OCI-LY1 (cell line): ENCODE data around the gene CACNA2D1.

Experiments used
- H2AFZ ChIP-seq: fragments of 200-600 bp; sonication (generic), shearing (Covaris generic); 2 replicates; pipeline ENCODE4 v1.6.0; 2014; ENCODE audit warnings: antibody characterized with exemption, mild to moderate bottlenecking, low read length
- H3F3A ChIP-seq: fragments of 200-600 bp; sonication (generic), shearing (Covaris generic); 2 replicates; pipeline ENCODE4 v1.6.0; 2014; ENCODE audit warnings: mild to moderate bottlenecking, antibody characterized with exemption, low read length, moderate library complexity; ENCODE audit not compliant: insufficient read depth
- H3K27ac ChIP-seq: fragments of 200-600 bp; sonication (generic); 2 replicates; pipeline ENCODE4 v1.5.1; 2014; ENCODE audit warnings: low read length, mixed run types, mild to moderate bottlenecking, low read depth; ENCODE audit not compliant: poor library complexity, severe bottlenecking
- H3K27me3 ChIP-seq: fragments of 200-600 bp; sonication (generic); 2 replicates; pipeline ENCODE4 v1.6.0; 2014; ENCODE audit warnings: antibody characterized with exemption, mild to moderate bottlenecking, low read length, moderate library complexity; ENCODE audit not compliant: insufficient read depth
- H3K36me3 ChIP-seq: fragments of 200-600 bp; sonication (generic); 2 replicates; pipeline ENCODE4 v1.6.1; 2014; ENCODE audit warnings: mild to moderate bottlenecking, antibody characterized with exemption, low read length, moderate library complexity, mixed read lengths; ENCODE audit not compliant: insufficient read depth
- H3K4me1 ChIP-seq: fragments of 200-600 bp; sonication (generic); 2 replicates; pipeline ENCODE4 v1.5.1; 2014; ENCODE audit warnings: mild to moderate bottlenecking, low read length, moderate library complexity; ENCODE audit not compliant: insufficient read depth, severe bottlenecking
- H3K4me2 ChIP-seq: fragments of 200-600 bp; sonication (generic), shearing (Covaris generic); 2 replicates; pipeline ENCODE4 v1.6.1; 2014; ENCODE audit warnings: low read length
- H3K4me3 ChIP-seq: fragments of 200-600 bp; sonication (generic); 2 replicates; pipeline ENCODE4 v1.5.1; 2014; ENCODE audit warnings: low read length, low read depth, mild to moderate bottlenecking, mixed read lengths; ENCODE audit not compliant: poor library complexity, severe bottlenecking
- H3K79me2 ChIP-seq: fragments of 200-600 bp; shearing (Covaris generic); 2 replicates; pipeline ENCODE4 v1.6.1; 2016; ENCODE audit warnings: mixed run types, low read length, mixed read lengths; ENCODE audit not compliant: insufficient read depth
- H3K9ac ChIP-seq: fragments of 200-600 bp; sonication (generic), shearing (Covaris generic); 2 replicates; pipeline ENCODE4 v1.6.1; 2014; ENCODE audit warnings: mild to moderate bottlenecking, low read length, mixed read lengths
- H3K9me2 ChIP-seq: fragments of 200-600 bp; sonication (generic), shearing (Covaris generic); 2 replicates; pipeline ENCODE4 v1.6.1; 2014; ENCODE audit warnings: low read depth, mild to moderate bottlenecking, low read length, mixed read lengths
- H3K9me3 ChIP-seq: fragments of 200-600 bp; shearing (Covaris generic); 2 replicates; pipeline ENCODE4 v1.6.1; 2014; ENCODE audit warnings: low read length, mixed read lengths
- H4K20me1 ChIP-seq: fragments of 200-600 bp; sonication (generic), shearing (Covaris generic); 2 replicates; pipeline ENCODE4 v1.6.0; 2016; ENCODE audit warnings: mild to moderate bottlenecking, low read length; ENCODE audit not compliant: insufficient read depth
- CTCF ChIP-seq: fragments of 200-600 bp; sonication (generic), shearing (Covaris generic); IDR thresholded peaks from 2 replicates; pipeline ENCODE4 v1.5.1; 2017; ENCODE audit warnings: mild to moderate bottlenecking, antibody characterized with exemption, low read length, moderate library complexity, mixed read lengths
- EZH2 ChIP-seq: fragments of 200-600 bp; sonication (generic), shearing (Covaris generic); IDR thresholded peaks from 2 replicates; pipeline ENCODE4 v1.8.0; 2017; ENCODE audit warnings: borderline replicate concordance, mixed run types, mild to moderate bottlenecking, antibody characterized with exemption, low read length, moderate library complexity, mixed read lengths

CACNA2D1 gene

GRCh38 chr7:82255706-82256105 is 187.9 kb downstream of the CACNA2D1 start:
- TF ChIP-seq EZH2, result no peak
- no peak for TF ChIP-seq CTCF
- H3K4me1 ChIP-seq, result no peaks in the 10 kb centered on the region

GRCh38 chr7:82250598-82250997 is 193.0 kb downstream of the CACNA2D1 start:
- Histone ChIP-seq H3K27ac (no peak overlapping the region), H3K9me3 (no peaks in the 10 kb centered on the region), H3K9me2 (no peaks in the 10 kb centered on the region), H3K4me2 (no peak overlapping the region), H4K20me1 (no peaks in the 10 kb centered on the region), H3K9ac (no peak overlapping the region), H3K27me3 (no peaks in the 10 kb centered on the region), H3K36me3 (no peaks in the 10 kb centered on the region), H2AFZ (no peak overlapping the region), H3K4me1 (no peaks in the 10 kb centered on the region), H3K79me2 (no peaks in the 10 kb centered on the region), H3K4me3 (no peak overlapping the region), H3F3A (no peaks in the 10 kb centered on the region)
- no peak for TF ChIP-seq EZH2
- TF ChIP-seq CTCF, result no peak

More at GRCh38 chr7:82255706-82256105, 187.9 kb downstream of the CACNA2D1 start:
- H3K79me2 ChIP-seq, result no peaks in the 10 kb centered on the region
- H3K9me3 ChIP-seq, result no peaks in the 10 kb centered on the region
- H3K36me3 ChIP-seq, result no peaks in the 10 kb centered on the region
- H3F3A ChIP-seq, result no peaks in the 10 kb centered on the region
- H3K27ac ChIP-seq, result no peak overlapping the region
- no peak overlapping the region for H3K4me2 ChIP-seq
- H2AFZ ChIP-seq, result no peak overlapping the region
- H3K9me2 ChIP-seq, result no peaks in the 10 kb centered on the region
- H4K20me1 ChIP-seq, result no peaks in the 10 kb centered on the region
- no peak overlapping the region for H3K9ac ChIP-seq
- no peaks in the 10 kb centered on the region for H3K27me3 ChIP-seq
- no peak overlapping the region for H3K4me3 ChIP-seq

- TF ChIP-seq CTCF (no peak), EZH2 (no peak)
Observed at GRCh38 chr7:82249979-82250378, 193.6 kb downstream of the CACNA2D1 start.

More at GRCh38 chr7:82249979-82250378, 193.6 kb downstream of the CACNA2D1 start:
- no peaks in the 10 kb centered on the region for H3K27me3 ChIP-seq
- no peak overlapping the region for H3K4me3 ChIP-seq
- no peaks in the 10 kb centered on the region for H4K20me1 ChIP-seq
- H2AFZ ChIP-seq, result no peak overlapping the region
- H3K4me1 ChIP-seq, result no peaks in the 10 kb centered on the region
- H3K9me2 ChIP-seq, result no peaks in the 10 kb centered on the region
- no peaks in the 10 kb centered on the region for H3F3A ChIP-seq
- no peaks in the 10 kb centered on the region for H3K9me3 ChIP-seq
- no peak overlapping the region for H3K4me2 ChIP-seq
- H3K9ac ChIP-seq, result no peak overlapping the region
- no peak overlapping the region for H3K27ac ChIP-seq
- H3K36me3 ChIP-seq, result no peaks in the 10 kb centered on the region
- no peaks in the 10 kb centered on the region for H3K79me2 ChIP-seq
